Measurements from ENCODE around the gene ENO2.

DNA sequence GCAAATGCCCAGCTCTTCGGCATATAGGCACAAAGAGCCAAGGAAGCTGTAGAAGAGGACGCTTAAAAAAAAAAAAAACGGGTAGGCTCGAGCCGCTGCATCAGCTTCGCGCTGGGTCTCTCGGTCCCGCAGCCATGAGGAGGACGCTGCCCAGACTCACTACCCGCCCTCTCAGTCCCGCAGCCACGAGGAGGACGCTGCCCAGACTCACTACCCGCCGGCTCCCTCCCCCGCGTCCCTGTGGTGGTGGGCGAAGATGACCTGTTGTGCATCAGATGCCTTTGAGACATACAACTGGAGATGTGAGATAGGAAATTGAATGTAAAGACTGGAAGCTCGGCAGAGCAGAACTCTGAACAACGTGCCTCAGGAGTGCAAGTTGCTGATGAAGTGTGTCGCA, 29.8 kb upstream of the ENO2 start:
- TF ChIP-seq, protein P1, sequence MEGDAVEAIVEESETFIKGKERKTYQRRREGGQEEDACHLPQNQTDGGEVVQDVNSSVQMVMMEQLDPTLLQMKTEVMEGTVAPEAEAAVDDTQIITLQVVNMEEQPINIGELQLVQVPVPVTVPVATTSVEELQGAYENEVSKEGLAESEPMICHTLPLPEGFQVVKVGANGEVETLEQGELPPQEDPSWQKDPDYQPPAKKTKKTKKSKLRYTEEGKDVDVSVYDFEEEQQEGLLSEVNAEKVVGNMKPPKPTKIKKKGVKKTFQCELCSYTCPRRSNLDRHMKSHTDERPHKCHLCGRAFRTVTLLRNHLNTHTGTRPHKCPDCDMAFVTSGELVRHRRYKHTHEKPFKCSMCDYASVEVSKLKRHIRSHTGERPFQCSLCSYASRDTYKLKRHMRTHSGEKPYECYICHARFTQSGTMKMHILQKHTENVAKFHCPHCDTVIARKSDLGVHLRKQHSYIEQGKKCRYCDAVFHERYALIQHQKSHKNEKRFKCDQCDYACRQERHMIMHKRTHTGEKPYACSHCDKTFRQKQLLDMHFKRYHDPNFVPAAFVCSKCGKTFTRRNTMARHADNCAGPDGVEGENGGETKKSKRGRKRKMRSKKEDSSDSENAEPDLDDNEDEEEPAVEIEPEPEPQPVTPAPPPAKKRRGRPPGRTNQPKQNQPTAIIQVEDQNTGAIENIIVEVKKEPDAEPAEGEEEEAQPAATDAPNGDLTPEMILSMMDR (conservative IDR thresholded peaks at IDR 0.05; ENCODE audit: low read depth, low read length), result no peak
- no peak for TF ChIP-seq EZH2phosphoT487 (IDR thresholded peaks at IDR 0.05; ENCODE audit: borderline replicate concordance, low read length)
